NT2/D1 (cell line): ENCODE data around the gene TGFBR1.

Source experiments
- YY1 ChIP-seq: IDR thresholded peaks from 2 replicates; pipeline ENCODE4 v1.6.1; 2011; ENCODE audit not compliant: insufficient read length, insufficient read depth
- ZNF274 ChIP-seq: IDR thresholded peaks from 2 replicates; pipeline ENCODE4 v1.6.1; 2011; ENCODE audit warnings: mild to moderate bottlenecking, low read depth, low read length

GRCh38 chr9:99199938-99200539, 95.1 kb downstream of the TGFBR1 start:
- TF ChIP-seq ZNF274 (no peak), YY1 (no peak)
